Measurements from ENCODE around the gene DYNC1I1.

DYNC1I1 gene

GRCh38 chr7:96122746-96123145, 350.4 kb downstream of the DYNC1I1 start:
- ATAC-seq (no peak), DNase-seq (no peak)
- no peaks in the 10 kb centered on the region for H3K4me1 Mint-ChIP-seq
- H3K36me3 Mint-ChIP-seq (ENCODE audit: low read depth) = peaks cover 12% of the 10 kb centered on the region
- no peaks in the 10 kb centered on the region for H3K9me3 Mint-ChIP-seq
- H3K27ac Mint-ChIP-seq = no peak overlapping the region
- no peak overlapping the region for H3K4me3 Mint-ChIP-seq
- H3K27me3 Mint-ChIP-seq = no peaks in the 10 kb centered on the region

GRCh38 chr7:96126382-96126781, 354.0 kb downstream of the DYNC1I1 start:
- no peak for ATAC-seq
- Mint-ChIP-seq H3K4me1 (no peaks in the 10 kb centered on the region), H3K4me3 (no peak overlapping the region), H3K27ac (no peak overlapping the region), H3K36me3 (ENCODE audit: low read depth) (peaks cover 20% of the 10 kb centered on the region), H3K9me3 (no peaks in the 10 kb centered on the region), H3K27me3 (no peaks in the 10 kb centered on the region)
- DNase-seq = no peak

DNA sequence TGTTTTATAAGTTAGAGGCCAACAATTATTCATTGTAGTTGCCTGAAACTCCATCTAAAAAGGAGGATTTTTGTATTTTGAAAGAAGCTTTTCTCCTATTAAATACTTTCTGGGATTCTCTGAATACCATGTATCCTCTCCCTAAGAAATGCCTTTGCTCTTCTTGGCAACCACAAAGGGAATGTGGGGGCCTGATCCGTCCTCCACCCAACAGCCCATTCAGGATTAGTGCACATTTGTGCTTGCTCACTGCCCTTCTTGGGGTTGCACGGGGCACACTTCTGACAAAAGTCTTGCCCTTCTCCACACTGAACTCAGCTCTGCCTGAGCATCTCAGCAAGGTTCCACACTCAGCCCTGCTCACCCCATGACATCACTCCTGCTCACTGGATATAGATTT, 355.4 kb downstream of the DYNC1I1 start:
- Mint-ChIP-seq H3K4me1 (no peaks in the 10 kb centered on the region), H3K36me3 (ENCODE audit: low read depth) (peaks cover 23% of the 10 kb centered on the region), H3K27ac (no peak overlapping the region), H3K9me3 (no peaks in the 10 kb centered on the region), H3K4me3 (no peak overlapping the region), H3K27me3 (no peaks in the 10 kb centered on the region)
- ATAC-seq = no peak
- DNase-seq = no peak

- H3K9me3 Mint-ChIP-seq = no peaks in the 10 kb centered on the region
- no peaks in the 10 kb centered on the region for H3K27me3 Mint-ChIP-seq
- peaks cover 25% of the 10 kb centered on the region for H3K36me3 Mint-ChIP-seq (ENCODE audit: low read depth)
- DNase-seq (no peak), ATAC-seq (no peak)
- no peak overlapping the region for H3K4me3 Mint-ChIP-seq
- no peak overlapping the region for H3K27ac Mint-ChIP-seq
- H3K4me1 Mint-ChIP-seq = no peaks in the 10 kb centered on the region
Measured at GRCh38 chr7:96131525-96131924, 359.2 kb downstream of the DYNC1I1 start.

DNA sequence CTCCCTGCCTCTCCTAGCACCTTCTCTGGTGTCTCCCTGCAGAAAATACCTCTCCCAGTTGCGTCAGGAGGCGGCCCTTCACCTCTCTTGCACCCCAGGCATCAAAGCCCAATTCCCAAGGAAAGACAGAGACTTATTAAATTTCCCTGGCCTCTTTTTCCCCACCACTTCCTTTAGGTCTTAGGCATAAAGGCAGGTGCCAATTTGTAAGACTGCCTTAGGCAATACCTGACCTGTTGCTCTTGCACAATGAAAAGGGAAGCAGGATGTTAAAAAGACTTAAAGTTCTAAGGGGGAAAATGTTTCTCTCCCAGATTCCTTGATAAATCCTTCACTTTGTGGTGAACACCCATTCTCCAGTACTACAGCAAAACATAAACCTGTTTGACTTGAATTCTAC, 362.9 kb downstream of the DYNC1I1 start:
- Mint-ChIP-seq H3K36me3 (ENCODE audit: low read depth) (peaks cover 16% of the 10 kb centered on the region), H3K9me3 (no peaks in the 10 kb centered on the region), H3K4me1 (no peaks in the 10 kb centered on the region), H3K27me3 (no peaks in the 10 kb centered on the region), H3K4me3 (no peak overlapping the region), H3K27ac (no peak overlapping the region)
- ATAC-seq (no peak), DNase-seq (no peak)

DNA sequence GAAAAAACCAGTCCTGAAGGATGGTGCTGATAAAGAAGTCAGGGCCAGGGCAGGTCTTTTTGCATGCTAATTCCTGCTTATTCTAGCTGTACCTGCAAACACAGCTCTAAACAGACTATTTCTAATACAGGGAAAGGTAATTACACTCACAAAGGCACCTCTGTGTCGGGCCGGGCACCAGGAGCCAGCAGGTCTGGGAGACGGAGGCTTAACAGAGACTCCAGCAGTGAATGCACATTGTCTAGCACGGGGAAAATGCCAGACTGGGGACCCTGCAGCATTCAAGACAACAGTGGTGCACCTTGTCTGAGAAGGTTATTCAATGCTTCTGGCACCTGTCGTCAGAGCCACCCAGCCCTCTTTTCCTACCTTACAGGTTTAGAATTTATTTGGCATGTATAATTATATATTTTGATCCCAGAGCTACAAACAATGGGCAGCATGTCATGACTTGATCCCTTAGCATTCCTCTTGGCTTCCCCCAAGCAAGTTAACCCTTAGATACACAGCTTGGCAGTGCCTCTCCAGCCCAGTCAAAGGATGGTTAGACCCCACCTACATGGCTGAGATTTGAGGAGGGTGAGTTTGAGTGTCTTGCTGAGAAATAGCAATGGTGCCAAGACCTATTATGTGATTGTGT, 364.4 kb downstream of the DYNC1I1 start:
- H3K36me3 Mint-ChIP-seq (ENCODE audit: low read depth) = peaks cover 19% of the 10 kb centered on the region
- H3K9me3 Mint-ChIP-seq = no peaks in the 10 kb centered on the region
- H3K4me3 Mint-ChIP-seq = no peak overlapping the region
- no peak for DNase-seq
- H3K4me1 Mint-ChIP-seq = no peaks in the 10 kb centered on the region
- no peak for ATAC-seq
- no peak overlapping the region for H3K27ac Mint-ChIP-seq
- no peaks in the 10 kb centered on the region for H3K27me3 Mint-ChIP-seq

- no peaks in the 10 kb centered on the region for H3K27me3 Mint-ChIP-seq
- no peak overlapping the region for H3K4me3 Mint-ChIP-seq
- peaks cover 34% of the 10 kb centered on the region for H3K36me3 Mint-ChIP-seq (ENCODE audit: low read depth)
- no peak for DNase-seq
- no peak for ATAC-seq
- no peaks in the 10 kb centered on the region for H3K9me3 Mint-ChIP-seq
- no peaks in the 10 kb centered on the region for H3K4me1 Mint-ChIP-seq
- no peak overlapping the region for H3K27ac Mint-ChIP-seq
Measured at GRCh38 chr7:96143495-96144259, 371.3 kb downstream of the DYNC1I1 start.

DNA sequence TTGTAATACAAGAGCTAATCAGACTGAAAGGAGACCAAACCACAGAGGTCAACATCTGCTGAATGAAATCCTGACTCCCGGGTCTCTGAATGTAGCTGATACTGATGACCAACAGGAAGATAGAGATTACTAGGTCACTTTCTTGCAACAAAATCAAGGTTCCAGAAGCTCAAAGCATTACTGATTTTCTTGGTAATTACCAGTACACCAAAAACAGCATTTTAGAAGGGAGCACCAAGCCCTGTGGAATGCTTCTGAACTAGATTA, 371.8 kb downstream of the DYNC1I1 start:
- no peaks in the 10 kb centered on the region for H3K27me3 Mint-ChIP-seq
- H3K27ac Mint-ChIP-seq = no peak overlapping the region
- H3K9me3 Mint-ChIP-seq = no peaks in the 10 kb centered on the region
- no peaks in the 10 kb centered on the region for H3K4me1 Mint-ChIP-seq
- DNase-seq (no peak), ATAC-seq (no peak)
- peaks cover 34% of the 10 kb centered on the region for H3K36me3 Mint-ChIP-seq (ENCODE audit: low read depth)
- H3K4me3 Mint-ChIP-seq = no peak overlapping the region
